Right lobe of liver (tissue), 4 donors: ENCODE results near the gene ICAM3.

ENCODE experiments used
- CTCF ChIP-seq, 4 donors: fragments of 200-600 bp in 3 of 4; fragments of 450-650 bp in 1 of 4; IDR thresholded peaks; one replicate each; pipeline versions ENCODE4 v1.5.1 to v1.8.0; 2016 to 2022; ENCODE audit warnings: antibody characterized with exemption in 4 of 4, mild to moderate bottlenecking in 2 of 4
- POLR2A ChIP-seq: fragments of 450-650 bp; IDR thresholded peaks from one replicate; pipeline ENCODE4 v1.6.1; 2017; ENCODE audit warnings: antibody characterized with exemption, mild to moderate bottlenecking
- donor health status: DM: no; HTN: no; CAD: no.
- donor health status: DM: no; HTN: no; CAD: no.
- donor health status: DM: no; HTN: yes; CAD: no.

- TF ChIP-seq POLR2A (no peak), CTCF (IDR thresholded peaks at IDR 0.05) (no peak)
These were observed 26.1 kb upstream of the ICAM3 start for GRCh38 chr19:10365518-10365917.
